HG03139 (cell line): ENCODE measurements around the gene MASP1.
"Not testable (repeated sequence)": the region's sequence is repeated elsewhere in the genome, so short reads cannot be mapped to it uniquely, and the experiment has no call there.

Experiments used
- ATAC-seq: cut with Tn5 transposase; IDR thresholded peaks from one replicate; pipeline ENCODE4 v1.9.1; 2021; ENCODE audit not compliant: unreplicated experiment

Gene MASP1

DNA sequence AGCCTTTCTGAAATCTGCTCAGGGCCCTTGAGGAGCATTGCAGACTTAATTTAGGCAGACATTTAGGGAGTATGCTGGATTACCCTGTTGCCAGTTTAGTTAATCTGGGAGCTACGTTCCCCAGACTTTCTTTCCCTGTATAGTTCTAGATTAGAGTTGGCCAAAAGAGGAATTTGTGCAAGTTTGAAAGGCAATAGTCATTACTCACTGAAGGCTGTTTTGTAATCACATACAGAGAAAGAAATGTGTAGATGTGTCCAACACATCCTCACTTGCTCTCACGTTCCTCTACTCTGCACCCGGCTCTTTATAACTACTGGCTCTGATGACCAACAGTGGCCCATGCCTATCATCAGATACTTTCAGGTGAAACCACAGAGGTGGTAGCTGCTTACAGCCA is 24.2 kb downstream of the MASP1 start:
- ATAC-seq: no peak

DNA sequence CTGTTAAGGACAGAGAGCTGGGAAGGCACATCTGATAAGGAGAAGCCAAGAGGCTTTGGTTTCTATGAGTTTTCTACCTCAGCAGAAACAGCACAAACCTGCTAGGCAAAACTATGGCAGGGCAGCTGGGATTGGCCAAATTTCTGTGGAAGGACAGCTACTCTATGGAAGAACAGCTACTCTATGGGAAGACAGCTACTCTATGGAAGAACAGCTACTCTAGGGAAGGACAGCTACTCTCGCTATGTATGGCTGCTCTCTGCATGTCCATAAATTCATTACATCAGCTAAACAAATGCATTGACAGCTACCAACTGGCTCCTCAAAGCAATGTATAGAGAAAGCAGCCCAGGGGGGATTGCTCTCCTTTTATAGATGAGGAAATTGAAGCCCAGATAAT is 24.8 kb downstream of the MASP1 start:
- ATAC-seq: no peak

DNA sequence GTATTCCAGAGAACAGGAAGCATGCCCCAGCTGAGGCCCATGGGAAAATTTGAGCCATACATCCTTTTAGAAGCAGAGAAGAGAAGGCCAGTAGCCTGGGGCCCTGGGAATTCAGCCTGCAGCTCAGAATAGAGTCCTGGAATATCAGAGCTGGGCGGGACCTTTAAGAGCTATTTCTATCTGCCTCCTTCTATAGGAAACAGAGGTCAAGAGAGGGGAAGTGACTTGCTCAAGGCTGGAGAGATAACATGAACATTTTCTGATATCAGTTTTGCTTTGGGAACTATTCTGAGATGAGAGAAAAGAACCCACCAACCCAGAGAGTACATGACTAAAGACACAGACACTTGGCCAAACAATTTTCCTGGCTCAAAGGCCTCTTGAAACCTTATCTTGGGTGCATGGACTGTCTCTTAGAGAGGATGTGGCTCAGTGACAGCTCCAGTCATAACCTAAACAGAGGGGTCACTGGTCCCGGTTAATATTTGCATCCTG is 26.0 kb downstream of the MASP1 start:
- ATAC-seq: no peak

DNA sequence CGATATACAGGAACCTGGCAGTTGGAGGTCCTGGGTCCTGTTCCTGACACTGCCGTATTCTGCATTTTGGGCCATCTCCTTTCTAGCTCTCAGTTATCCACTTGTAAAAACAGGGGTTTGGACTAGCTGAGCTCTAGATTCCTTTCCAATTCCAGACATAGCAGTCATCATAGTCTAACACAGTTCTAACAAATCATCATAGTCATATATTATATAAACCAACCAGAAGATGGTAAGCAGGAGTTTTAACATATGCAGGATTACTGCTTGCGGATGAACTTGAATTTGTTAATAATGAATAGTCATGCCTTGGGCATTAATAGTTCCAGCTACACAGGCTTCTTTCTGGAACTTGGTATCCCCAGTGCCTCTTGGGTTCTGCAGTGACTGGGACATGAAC is 26.6 kb downstream of the MASP1 start:
- no peak for ATAC-seq

DNA sequence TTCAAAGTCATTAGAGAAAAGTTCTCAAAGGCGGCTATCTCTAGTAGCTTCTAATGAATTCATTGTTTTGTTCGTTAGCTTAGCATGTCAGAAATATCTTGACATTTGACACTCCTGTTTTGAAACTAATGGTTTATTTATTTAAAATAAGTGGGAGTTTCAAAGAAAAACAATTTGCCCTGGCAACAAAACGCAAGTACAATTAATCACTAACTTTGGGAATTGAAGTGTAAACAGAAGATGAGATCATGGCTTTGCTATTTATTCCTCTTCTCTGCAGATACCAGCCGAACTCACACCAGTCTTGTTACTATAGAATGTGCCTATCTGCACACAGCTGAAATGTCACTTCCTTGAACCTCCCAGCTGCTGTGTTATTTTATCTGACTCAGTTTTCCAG is 27.5 kb downstream of the MASP1 start:
- ATAC-seq: no peak

DNA sequence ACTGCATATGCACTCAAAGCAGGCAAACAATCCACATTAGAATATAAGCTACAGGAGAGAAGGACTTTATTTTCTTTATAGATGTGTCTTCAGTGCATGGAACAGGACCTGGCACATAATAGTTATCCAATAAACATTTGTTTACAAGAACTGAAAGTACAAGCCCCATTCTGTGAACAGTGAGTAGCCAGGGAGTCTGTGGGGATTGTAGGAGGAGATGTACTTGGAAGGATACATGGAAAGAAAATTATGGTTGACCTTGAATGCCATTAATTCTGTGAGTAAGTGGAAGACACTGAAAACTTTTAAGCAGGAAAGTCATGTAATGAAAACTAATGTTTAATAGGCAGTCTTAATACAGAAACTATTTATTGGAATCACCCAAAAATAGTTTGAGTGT is 28.3 kb downstream of the MASP1 start:
- no peak for ATAC-seq

DNA sequence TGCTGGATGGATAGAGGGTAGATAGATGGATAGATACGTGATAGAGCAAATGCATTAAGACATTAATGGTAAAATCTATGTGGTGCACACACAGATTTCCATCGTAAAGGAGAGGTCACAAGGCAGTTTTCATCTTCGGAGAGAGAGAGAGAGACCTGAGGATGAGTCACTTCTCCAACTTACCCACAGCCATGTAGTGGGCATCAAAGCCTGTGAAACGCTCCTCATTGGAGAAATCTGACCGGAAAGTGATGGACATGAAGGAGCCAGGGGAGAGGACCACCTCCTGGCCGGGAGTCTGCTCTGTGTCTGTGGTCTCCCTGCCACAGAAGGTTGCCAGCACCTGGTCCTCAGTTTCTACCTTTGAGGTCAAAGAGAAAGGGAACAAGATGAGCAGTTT is 29.2 kb downstream of the MASP1 start:
- no peak for ATAC-seq

DNA sequence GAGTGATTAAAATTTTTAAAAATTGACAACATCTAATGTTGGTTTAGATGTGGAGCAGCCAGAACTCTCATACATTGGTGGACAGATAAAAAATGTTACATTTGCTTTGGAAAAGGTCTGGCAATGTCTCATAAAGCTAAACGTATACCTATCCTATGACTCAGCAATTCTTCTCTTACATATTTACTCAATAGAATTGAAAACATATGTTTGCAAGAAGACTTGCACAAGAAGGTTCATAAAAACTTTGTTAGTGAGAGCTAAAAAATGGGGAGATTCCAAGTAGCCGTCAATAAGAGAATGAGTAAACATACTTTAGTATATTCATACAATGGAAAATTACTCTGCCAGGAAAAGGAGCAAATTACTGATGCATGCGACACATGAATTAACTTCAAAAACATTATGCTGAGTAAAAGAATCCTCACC is 30.0 kb downstream of the MASP1 start:
- no peak for ATAC-seq

DNA sequence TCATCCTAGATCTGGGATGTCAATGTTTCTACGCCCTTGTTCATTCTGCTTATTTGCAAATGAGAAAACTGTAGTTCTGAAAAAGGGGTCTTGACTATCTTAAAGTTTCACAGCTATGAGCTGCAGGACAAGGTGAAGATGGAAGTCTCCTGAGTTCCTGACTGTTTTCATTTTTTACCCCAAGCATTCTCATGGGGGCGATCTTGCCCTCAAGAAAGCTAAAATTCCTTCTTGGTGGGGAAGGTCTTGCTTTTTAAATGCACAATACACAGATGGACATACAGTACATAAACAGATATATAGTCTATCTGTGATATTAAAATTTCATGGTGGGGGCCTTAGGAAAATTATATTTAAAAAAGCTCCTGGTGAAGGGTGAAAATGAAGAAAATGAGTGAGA is 32.4 kb downstream of the MASP1 start:
- ATAC-seq: no peak

DNA sequence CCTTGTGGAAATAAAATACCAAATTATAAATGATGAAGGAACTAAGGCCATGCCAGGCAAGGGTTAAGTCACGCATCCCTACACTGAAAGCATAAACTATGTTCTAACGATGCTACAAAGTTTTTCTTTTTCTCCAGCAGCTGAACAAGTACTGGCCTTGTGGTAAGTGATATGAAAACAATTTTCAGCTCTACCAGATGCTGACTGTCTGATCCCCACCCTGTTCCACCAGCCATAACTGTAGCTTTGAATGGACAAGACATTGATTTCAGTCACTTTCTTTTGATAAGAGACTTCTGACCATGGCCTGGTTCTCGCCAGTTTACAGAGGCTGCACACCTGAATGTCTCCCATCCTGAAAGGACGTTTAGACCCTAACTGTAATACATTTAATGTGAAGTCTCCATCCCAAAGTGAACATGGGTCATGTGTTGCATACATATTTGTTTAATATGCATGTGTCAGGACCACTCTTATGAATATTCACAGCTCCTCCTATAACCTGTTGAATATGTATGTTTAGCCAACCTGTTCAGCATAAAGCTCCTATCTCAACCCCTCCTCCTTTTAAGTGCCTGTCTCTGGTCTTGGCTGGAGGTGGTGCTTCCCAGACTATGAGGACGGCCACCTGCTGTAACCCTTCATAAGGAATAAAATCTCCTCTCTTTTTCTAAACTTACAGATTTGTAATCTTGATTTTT is 33.4 kb downstream of the MASP1 start:
- ATAC-seq: no peak

DNA sequence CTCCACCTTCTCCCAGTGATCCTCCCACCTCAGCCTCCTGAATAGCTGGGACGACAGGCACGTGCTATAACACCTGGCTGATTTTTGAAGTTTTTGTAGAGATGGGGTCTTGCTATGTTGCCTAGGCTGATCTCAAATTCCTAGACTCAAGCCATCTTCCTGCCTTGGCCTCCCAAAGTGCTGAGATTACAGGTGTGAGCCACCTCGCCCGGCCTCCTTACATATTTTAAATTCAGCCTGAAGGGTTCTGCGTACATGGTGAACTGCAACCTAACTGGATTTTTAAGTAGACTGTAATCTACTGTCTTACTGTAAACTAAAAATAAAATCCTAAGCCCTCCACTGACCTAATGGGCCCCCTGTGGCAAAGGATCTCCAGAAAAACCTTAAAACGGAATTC is 34.1 kb downstream of the MASP1 start:
- ATAC-seq: no peak

DNA sequence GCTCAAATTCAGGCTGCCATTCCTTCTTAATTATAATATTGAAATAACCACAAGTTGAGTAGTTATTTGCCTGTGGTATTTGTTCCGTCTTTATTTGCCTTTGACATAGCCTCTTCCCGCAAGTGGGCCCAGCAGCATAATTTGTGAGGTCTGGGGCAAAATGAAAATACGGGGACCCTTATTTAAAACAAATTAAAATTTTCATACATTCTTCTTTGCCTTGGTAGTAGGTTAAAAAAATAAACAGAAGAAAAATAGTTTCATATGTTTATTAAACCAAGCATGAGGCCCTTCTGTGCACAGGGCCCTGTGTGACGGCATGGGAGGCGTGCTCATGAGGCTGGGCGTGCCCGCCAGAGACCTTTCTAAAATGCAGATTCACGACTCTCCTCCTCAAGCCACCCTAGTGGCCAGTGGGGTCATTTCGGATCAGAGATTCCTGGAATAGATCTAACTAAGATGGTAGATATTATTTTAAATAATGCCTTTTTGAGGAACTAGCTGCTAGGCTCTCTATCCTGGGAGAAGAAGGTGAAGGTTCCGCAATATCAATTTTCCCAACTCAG is 35.4 kb downstream of the MASP1 start:
- ATAC-seq: no peak

DNA sequence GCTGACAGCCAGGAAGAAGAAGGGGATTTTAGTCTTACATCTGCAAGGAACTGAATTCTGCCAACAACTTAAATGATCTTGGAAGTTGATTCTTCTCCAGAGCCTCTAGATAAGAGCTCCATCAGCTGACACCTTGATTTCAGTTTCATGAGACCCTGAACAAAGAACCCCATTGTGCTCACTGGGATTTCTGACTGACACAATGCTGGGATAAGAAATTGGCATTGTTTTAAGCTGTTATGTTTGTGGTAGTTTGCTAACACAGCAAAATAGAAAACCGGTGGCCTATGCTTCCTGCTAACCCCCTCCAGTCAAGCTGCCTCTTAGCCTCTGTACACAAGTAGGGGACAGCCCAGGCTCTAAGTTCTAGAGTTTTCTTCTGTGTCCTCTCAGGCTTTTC is 36.2 kb downstream of the MASP1 start:
- ATAC-seq: no peak

DNA sequence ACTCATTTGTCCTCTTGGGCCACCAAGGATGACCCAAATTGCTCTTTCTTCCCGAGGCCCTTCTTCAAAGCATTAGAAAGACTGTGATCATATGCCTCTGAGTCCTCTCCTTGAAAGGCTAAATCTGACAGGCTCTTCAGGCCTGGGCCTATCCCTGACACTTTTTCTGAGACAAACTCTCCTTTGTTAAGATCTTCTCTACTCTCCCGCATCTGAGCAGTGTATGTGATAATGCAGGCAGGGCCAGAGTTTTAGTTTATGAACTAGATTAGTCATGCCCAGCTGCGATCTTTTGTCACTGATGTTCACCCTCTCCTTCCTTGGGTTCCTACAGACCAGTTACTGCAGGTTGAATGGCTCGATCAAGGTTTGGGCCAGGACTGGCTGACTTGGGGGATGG is 39.2 kb downstream of the MASP1 start:
- no peak for ATAC-seq

DNA sequence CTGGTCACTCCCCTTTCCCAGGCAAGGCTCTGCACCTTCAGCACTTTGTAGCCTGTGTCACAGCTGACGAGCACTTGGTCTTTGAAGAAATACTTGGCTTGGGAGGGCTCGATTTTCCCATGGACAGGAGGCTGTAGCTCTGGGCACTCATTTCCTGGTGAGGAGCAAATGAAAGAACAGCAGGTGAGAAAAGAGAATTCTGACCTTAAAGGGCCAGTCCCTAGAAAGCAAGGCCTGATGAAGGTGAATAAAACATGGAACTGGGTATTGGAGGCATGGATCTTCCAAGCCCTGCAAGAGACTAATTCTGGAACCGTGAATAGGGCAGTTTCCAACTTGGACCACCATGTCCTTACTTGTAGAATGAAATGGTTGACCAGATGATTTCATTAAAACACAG is 39.9 kb downstream of the MASP1 start:
- no peak for ATAC-seq

DNA sequence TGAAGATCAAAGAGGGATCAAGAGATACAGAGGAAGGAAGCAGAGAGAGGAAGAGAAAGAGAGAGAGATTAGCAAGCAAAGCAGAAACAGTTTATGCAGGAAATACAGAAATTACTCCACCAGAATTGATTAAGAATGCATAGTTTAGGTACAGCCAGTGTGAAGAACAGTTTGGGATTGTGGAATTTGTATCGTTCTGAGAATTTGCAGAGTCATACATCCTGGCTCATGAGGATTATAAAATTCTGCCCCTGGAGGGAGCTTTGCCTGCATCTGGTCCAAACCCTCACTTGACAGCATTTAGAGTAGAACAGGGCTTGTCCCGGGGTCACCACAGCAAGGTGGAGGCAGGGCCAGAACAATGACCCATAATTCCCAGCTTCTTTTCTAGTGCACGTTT is 44.1 kb downstream of the MASP1 start:
- ATAC-seq: no peak

DNA sequence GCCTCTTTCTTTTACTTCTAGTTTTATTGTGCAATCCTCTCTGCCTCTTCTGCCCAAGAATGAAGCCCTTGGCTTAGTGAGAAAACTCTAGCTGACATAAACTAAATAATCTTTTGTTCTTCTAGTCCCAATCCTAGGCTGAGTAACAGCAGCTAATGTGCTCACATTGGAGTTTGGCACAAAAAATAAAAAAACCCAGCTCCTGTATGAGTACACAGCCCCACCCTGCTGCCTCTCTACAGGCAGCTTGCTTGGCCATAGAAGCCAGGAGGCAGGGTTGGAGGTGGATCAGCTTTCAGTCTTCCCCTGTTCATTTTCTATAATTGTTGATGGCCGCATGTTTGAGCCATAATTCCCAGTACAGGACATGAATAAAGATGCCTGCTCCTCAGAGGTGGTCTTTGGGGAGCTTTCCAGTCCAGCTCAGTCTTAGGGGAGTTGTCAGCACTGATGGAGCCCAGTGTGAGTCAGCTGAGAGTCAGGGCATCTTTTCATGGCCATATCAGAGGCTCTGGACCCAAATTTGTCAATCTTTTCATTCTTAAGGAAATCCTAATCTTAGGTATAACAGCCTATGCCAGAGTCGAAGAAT is 47.5 kb downstream of the MASP1 start:
- ATAC-seq: no peak

DNA sequence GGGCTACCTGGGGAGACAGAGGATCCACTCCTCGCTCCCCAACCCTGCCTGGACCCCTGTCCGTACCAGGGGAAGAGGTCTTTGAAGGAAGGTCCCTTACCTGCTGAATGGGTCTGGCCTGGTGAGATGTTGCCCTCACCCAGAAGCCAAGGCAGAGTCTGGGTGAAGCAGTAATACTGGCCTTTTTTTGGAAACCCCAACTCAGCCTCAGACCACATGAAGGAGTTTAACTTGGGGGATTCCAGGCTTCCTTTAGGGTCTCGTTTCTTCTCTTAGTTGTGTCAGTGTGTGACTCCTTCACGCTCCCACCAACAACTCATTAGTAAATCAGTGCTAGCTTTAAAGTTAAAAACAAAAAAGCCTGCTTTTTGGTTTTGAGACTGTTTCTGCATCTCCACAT is 48.6 kb downstream of the MASP1 start:
- no peak for ATAC-seq

DNA sequence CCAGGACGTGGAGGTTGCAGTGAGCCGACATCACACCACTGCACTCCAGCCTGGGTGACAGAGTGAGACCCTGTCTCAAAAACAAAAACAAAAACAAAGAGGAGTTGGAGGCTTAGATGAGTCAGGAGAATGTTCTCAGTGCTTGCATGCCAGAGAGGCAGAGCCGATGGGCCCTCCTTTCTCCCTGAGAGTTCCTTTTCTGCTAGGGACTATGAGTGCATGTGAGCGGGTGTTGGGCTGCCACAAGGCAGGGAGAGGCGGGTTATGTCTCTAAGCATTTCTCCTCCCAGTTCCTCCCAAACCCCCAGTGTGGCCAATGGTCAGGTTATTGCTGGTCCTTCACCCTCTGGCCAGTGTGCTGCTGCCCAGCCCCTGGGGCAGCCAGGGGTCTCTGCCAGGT is 49.1 kb downstream of the MASP1 start:
- ATAC-seq: no peak

DNA sequence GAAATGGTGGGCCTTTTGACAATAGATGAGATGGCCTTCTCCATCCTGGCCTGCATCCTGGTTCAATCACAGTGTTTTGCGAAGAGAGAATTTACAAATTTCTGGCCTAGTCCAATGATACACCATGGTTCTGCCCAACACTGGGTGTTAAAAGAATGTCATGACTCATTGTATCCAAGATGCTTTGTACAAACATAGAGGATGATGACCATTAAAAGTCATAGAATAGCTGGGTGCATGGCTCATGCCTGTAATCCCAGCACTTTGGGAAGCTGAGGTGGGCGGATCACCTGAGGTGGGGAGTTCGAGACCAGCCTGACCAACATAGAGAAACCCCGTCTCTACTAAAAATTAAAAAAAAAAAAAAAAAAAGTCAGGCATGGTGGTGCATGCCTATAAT is 52.7 kb downstream of the MASP1 start:
- ATAC-seq: not testable (repeated sequence)

DNA sequence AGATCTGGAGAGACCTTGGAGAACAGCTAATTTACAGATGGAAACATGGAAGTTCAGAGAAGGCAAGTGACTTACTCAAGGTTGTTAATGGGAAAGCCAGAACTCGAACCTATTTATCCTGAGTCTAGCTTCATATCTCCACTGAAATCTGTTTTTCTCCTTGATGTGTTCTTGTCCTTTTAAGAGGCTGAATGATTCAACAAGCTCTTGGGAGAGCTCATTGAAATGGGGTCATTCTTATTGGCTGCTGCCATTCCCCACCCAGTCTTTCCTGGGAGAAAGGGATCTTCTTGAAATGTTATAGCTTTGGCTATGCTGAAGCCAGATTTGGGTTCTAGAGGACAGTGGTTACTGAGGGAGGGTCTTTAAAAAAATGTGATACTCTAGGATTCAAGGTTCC is 53.3 kb downstream of the MASP1 start:
- no peak for ATAC-seq

DNA sequence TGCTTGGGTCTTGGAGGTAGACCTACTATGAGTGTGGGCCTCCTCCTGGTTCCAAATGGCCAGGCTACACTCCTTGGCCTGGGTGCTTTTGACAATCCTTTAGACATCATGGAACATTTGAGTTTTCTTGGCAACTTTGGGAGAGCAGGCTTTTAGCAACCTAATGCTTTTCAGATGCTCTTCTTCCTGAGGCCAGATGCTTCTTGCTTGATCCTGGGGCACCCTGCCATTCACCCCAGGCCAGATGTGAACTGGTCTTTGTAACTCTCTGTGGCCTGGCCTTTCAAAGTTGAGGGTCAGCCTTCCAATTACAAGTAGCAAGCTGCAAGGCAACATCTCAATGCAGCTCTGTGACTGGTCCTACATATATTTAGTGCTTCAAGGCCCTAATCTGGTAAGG is 53.8 kb downstream of the MASP1 start:
- no peak for ATAC-seq

DNA sequence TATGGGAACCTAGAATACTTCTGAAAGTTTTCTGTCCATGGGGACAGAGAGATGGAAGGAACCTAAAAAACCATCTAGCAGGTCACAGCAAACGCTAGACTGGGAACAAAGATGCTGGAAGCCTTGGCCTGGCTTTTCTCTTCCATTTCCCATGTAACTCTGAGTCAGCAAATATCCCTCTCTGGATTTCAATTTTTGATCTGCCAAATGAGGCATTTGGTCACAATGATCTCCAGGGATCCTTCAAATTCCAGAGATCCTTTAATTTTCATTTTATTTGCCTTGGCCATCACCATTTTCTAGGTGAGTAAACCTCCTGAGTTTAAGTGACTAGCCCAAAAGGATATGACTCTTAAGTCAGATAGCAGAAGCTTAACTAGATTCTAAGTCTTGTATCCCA is 54.6 kb downstream of the MASP1 start:
- ATAC-seq: no peak
